ENCODE results near the gene GALK1.

GRCh38 chr17:75762513-75763268 is 2.3 kb downstream of the GALK1 start:
- no peak for TF ChIP-seq POLR2A (IDR thresholded peaks at IDR 0.05)
- TF ChIP-seq, protein P1, sequence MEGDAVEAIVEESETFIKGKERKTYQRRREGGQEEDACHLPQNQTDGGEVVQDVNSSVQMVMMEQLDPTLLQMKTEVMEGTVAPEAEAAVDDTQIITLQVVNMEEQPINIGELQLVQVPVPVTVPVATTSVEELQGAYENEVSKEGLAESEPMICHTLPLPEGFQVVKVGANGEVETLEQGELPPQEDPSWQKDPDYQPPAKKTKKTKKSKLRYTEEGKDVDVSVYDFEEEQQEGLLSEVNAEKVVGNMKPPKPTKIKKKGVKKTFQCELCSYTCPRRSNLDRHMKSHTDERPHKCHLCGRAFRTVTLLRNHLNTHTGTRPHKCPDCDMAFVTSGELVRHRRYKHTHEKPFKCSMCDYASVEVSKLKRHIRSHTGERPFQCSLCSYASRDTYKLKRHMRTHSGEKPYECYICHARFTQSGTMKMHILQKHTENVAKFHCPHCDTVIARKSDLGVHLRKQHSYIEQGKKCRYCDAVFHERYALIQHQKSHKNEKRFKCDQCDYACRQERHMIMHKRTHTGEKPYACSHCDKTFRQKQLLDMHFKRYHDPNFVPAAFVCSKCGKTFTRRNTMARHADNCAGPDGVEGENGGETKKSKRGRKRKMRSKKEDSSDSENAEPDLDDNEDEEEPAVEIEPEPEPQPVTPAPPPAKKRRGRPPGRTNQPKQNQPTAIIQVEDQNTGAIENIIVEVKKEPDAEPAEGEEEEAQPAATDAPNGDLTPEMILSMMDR (IDR thresholded peaks at IDR 0.05), result no peak

All from lower leg skin (tissue), 3 donors.